Measurements from ENCODE around the gene CALHM3. TPM values are rescaled to one million over a fixed set of nuclear protein-coding genes. Genes with fewer than 3 reads are reported as not detected.
A peak's percentile ranks its signal among the peaks of the same experiment; 100 is the strongest.

CALHM3 gene
- total and polyA plus RNA-seq, 7 experiments from 2014 or later: not detected

DNA sequence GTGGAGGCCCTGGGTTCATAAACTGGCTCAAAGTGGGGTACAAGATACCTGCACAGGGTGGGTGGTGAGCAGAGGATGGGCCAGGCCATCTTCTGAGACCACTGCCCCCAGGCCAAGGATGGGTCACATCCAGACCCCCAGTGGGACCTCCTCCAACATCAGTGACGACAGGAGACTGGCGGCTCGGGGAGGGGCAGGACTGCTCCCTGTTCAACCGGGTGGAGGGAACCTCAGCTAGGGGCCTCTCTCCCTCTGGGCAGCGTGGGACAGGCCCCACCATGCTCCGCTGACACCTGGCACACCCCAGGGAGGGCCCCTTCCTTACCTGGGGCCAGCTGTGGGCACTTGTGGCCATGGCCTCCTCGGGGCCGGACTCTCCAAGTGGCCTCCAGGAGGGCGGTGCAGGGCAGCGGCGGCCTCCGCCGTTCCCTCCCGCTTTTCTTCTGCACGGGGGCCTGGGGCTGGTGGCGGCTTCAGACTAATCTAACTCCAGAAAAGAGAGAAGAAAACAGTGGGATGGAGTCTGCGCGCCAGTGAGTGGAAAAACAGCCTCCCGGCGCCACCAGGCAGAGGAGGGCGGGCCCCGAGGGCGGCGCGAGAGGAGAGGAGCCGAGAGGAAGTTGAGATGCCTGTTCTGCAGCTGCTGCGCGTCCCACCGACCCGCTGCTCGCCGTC is 27.1 kb downstream of the CALHM3 start, which contains the start of gene CALHM2:
Gene CALHM2 (minus strand): TSS at position 540 of the 675 bp plus-strand sequence. CDS start 2,429 bp downstream, outside the sequence.
- POLR2A ChIA-PET: interaction anchor here (1.2 to 2.5 kb wide), 3 partner anchors 8 to 38 kb away, joined by 3 to 12 read pairs (median 5); no protein-coding TSS in a partner anchor
- H3K4me1 Mint-ChIP-seq: peaks cover 27 to 56% (median 47%) of the 10 kb centered on the region in 7 donors

GRCh38 chr10:103451091-103451813 is 27.8 kb downstream of the CALHM3 start:
- DNase-seq (peak in 7 of 9 donors; percentile 31 to 46 (median 44)), ATAC-seq (peak; percentile 71)
- no peaks in the 10 kb centered on the region for H3K27me3 Mint-ChIP-seq
- H3K36me3 Mint-ChIP-seq: peaks cover 0 to 30% (median 8%) of the 10 kb centered on the region in 5 donors
- CTCF ChIA-PET: interaction anchor here (0.7 to 1.0 kb wide), 3 partner anchors 18 to 32 kb away, joined by 3 read pairs; partner anchors contain the start of gene CALHM3
- Histone ChIP-seq H3K36me3 (ENCODE audit: control insufficient read depth in 2 of 3, insufficient read depth in 3 of 3, low read length in 3 of 3) (peaks cover 0 to 29% (median 0%) of the 10 kb centered on the region in 3 experiments), H3K4me3 (ENCODE audit: low read length) (peak overlapping the region; percentile 77), H3K27me3 (ENCODE audit: control insufficient read depth in 2 of 2, insufficient read depth in 2 of 2, low read length in 2 of 2) (no peaks in the 10 kb centered on the region), H3K4me1 (ENCODE audit: control insufficient read depth in 2 of 2, insufficient read depth in 2 of 2, low read length in 2 of 2) (peaks cover 18 to 34% of the 10 kb centered on the region in 2 donors), H3K27ac (ENCODE audit: low read depth, low read length) (peak overlapping the region; percentile 63), H3K9me3 (ENCODE audit: control insufficient read depth in 2 of 3, low read length in 3 of 3) (no peaks in the 10 kb centered on the region)
- H3K9me3 Mint-ChIP-seq: peaks cover 0 to 1% (median 0%) of the 10 kb centered on the region in 11 donors
- H3K4me3 Mint-ChIP-seq: peak overlapping the region; percentile 82 to 97 (median 90)
- intact Hi-C loops (cut with micrococcal nuclease): loop anchor here (1.0 to 5.0 kb wide), 3 partner anchors 20 to 34 kb away; no protein-coding TSS in a partner anchor
- peaks cover 27 to 56% (median 47%) of the 10 kb centered on the region in 7 donors for H3K4me1 Mint-ChIP-seq
- POLR2A ChIA-PET: interaction anchor here (0.6 to 2.5 kb wide), 5 partner anchors 9 to 672 kb away, joined by 3 to 12 read pairs (median 3); no protein-coding TSS in a partner anchor
- H3K27ac Mint-ChIP-seq: peak overlapping the region; percentile 71 to 96 (median 79)

More for the DNA sequence above, 27.1 kb downstream of the CALHM3 start, which contains the start of gene CALHM2:
- Mint-ChIP-seq H3K36me3 (peaks cover 0 to 30% (median 8%) of the 10 kb centered on the region in 5 donors), H3K27ac (peak within 1 kb of the TSS; percentile 51 to 96 (median 79)), H3K4me3 (peak within 1 kb of the TSS; percentile 82 to 97 (median 90)), H3K27me3 (no peaks in the 10 kb centered on the region), H3K9me3 (peaks cover 0 to 1% (median 0%) of the 10 kb centered on the region in 11 donors)
- ATAC-seq: peak; percentile 79
- Histone ChIP-seq H3K36me3 (ENCODE audit: control insufficient read depth in 2 of 3, insufficient read depth in 3 of 3, low read length in 3 of 3) (peaks cover 0 to 22% (median 0%) of the 10 kb centered on the region in 3 experiments), H3K27me3 (ENCODE audit: control insufficient read depth in 2 of 2, insufficient read depth in 2 of 2, low read length in 2 of 2) (no peaks in the 10 kb centered on the region), H3K4me1 (ENCODE audit: control insufficient read depth in 2 of 2, insufficient read depth in 2 of 2, low read length in 2 of 2) (peaks cover 18 to 34% of the 10 kb centered on the region in 2 donors), H3K9me3 (ENCODE audit: control insufficient read depth in 2 of 3, low read length in 3 of 3) (no peaks in the 10 kb centered on the region), H3K4me3 (ENCODE audit: low read length) (peak within 1 kb of the TSS; percentile 77), H3K27ac (ENCODE audit: low read depth, low read length) (peak within 1 kb of the TSS; percentile 63)
- CTCF ChIA-PET: interaction anchor here (0.9 to 1.1 kb wide), 3 partner anchors 27 to 36 kb away, joined by 3 to 7 read pairs (median 3); partner anchors contain the start of gene CALHM3
- DNase-seq: peak; percentile 24 to 72 (median 43)
- intact Hi-C loops (cut with micrococcal nuclease): loop anchor here (1.0 to 5.0 kb wide), 4 partner anchors 19 to 35 kb away; no protein-coding TSS in a partner anchor

DNA sequence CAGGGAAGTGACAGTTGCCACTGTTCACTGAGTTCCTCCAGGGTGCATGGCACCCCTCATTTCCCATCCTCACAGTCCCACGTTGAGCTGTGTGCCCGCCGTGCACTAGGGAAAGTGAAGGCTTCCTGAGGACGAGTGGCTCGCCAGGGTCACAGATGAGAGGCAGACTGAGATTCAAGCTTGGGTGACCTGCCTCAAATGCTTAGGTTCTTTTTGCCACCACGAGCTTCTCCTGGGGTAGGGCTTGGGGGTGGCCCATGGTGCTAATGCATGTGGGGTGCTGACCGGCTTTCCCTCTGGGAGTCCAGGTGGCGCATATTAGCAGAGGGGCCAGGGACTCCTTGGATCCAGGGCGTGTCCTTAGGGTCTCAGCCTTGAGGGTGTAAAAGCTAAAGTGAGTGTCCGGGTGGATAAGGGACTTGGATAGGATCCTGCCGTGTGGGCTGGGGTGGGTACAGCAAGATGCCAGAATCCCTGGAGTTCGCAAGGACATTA is 28.8 kb downstream of the CALHM3 start:
- intact Hi-C loops (cut with micrococcal nuclease): loop anchor here in 1 of 2 donors (5.0 kb wide), 1 partner anchor 33 kb away; no protein-coding TSS in a partner anchor

GRCh38 chr10:103449208-103450144 is 29.6 kb downstream of the CALHM3 start:
- Mint-ChIP-seq H3K27me3 (no peaks in the 10 kb centered on the region), H3K4me1 (peaks cover 27 to 64% (median 47%) of the 10 kb centered on the region in 7 donors), H3K27ac (peak overlapping the region; percentile 52 to 93 (median 74)), H3K9me3 (peaks cover 0 to 1% (median 0%) of the 10 kb centered on the region in 11 donors), H3K4me3 (peak overlapping the region in 9 of 10 donors; percentile 12 to 97 (median 85)), H3K36me3 (peaks cover 4 to 37% (median 8%) of the 10 kb centered on the region in 5 donors)
- H3K4me1 ChIP-seq (ENCODE audit: control insufficient read depth in 2 of 2, insufficient read depth in 2 of 2, low read length in 2 of 2): peaks cover 18 to 34% of the 10 kb centered on the region in 2 donors
- CTCF ChIA-PET: no interaction called here
- intact Hi-C loops (cut with micrococcal nuclease): loop anchor here in 1 of 2 donors (5.0 kb wide), 1 partner anchor 32 kb away; no protein-coding TSS in a partner anchor
- no peaks in the 10 kb centered on the region for H3K9me3 ChIP-seq (ENCODE audit: control insufficient read depth in 2 of 3, low read length in 3 of 3)
- H3K27ac ChIP-seq (ENCODE audit: low read depth, low read length): peak overlapping the region; percentile 9
- peaks cover 0 to 47% (median 8%) of the 10 kb centered on the region in 3 experiments for H3K36me3 ChIP-seq (ENCODE audit: control insufficient read depth in 2 of 3, insufficient read depth in 3 of 3, low read length in 3 of 3)
- ATAC-seq (no peak), DNase-seq (no peak)
- H3K4me3 ChIP-seq (ENCODE audit: low read length): no peak overlapping the region
- POLR2A ChIA-PET: no interaction called here
- no peaks in the 10 kb centered on the region for H3K27me3 ChIP-seq (ENCODE audit: control insufficient read depth in 2 of 2, insufficient read depth in 2 of 2, low read length in 2 of 2)

More for the DNA sequence above, 28.8 kb downstream of the CALHM3 start:
- Histone ChIP-seq H3K27me3 (ENCODE audit: control insufficient read depth in 2 of 2, insufficient read depth in 2 of 2, low read length in 2 of 2) (no peaks in the 10 kb centered on the region), H3K9me3 (ENCODE audit: control insufficient read depth in 2 of 3, low read length in 3 of 3) (no peaks in the 10 kb centered on the region), H3K36me3 (ENCODE audit: control insufficient read depth in 2 of 3, insufficient read depth in 3 of 3, low read length in 3 of 3) (peaks cover 0 to 39% (median 3%) of the 10 kb centered on the region in 3 experiments), H3K4me1 (ENCODE audit: control insufficient read depth in 2 of 2, insufficient read depth in 2 of 2, low read length in 2 of 2) (peaks cover 18 to 34% of the 10 kb centered on the region in 2 donors), H3K4me3 (ENCODE audit: low read length) (peak overlapping the region; percentile 77), H3K27ac (ENCODE audit: low read depth, low read length) (peak overlapping the region; percentile 63)
- Mint-ChIP-seq H3K27ac (peak overlapping the region in 7 of 9 donors; percentile 51 to 93 (median 79)), H3K4me1 (peaks cover 27 to 60% (median 47%) of the 10 kb centered on the region in 7 donors), H3K27me3 (no peaks in the 10 kb centered on the region), H3K9me3 (peaks cover 0 to 1% (median 0%) of the 10 kb centered on the region in 11 donors), H3K4me3 (peak overlapping the region in 8 of 10 donors; percentile 53 to 97 (median 85)), H3K36me3 (peaks cover 0 to 30% (median 8%) of the 10 kb centered on the region in 5 donors)
- DNase-seq (no peak), ATAC-seq (no peak)
- ChIA-PET CTCF (no interaction called here), POLR2A (interaction anchor here (1.3 kb wide), 1 partner anchor 16 kb away, joined by 3 read pairs; no protein-coding TSS in a partner anchor)

DNA sequence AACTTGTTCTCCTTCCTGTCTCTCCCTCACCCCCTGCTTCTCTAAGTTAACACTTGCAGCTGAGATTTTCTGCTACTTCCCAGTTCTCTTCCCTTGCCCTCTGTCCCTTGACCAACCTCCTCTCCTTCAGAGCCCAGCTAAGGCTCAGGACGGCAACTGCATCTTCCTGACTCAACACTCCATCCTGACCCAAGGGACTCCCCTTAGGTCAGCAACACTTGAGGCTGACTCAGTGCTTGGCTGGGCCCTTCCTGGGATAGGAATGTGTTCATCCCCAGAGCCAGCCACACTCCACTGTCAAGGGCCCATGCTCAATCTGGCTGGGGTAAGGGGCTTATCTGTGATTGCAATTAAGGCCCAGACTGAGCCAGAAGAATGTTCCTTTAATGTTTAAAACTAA is 30.3 kb downstream of the CALHM3 start:
- Mint-ChIP-seq H3K27me3 (no peaks in the 10 kb centered on the region), H3K27ac (peak overlapping the region; percentile 41 to 93 (median 74)), H3K36me3 (peaks cover 4 to 37% (median 9%) of the 10 kb centered on the region in 5 donors), H3K4me3 (peak overlapping the region in 5 of 10 donors; percentile 3 to 97 (median 79)), H3K9me3 (peaks cover 0 to 1% (median 0%) of the 10 kb centered on the region in 11 donors), H3K4me1 (peaks cover 27 to 61% (median 45%) of the 10 kb centered on the region in 7 donors)
- no peak for DNase-seq
- peaks cover 0 to 54% (median 8%) of the 10 kb centered on the region in 3 experiments for H3K36me3 ChIP-seq (ENCODE audit: control insufficient read depth in 2 of 3, insufficient read depth in 3 of 3, low read length in 3 of 3)
- no peaks in the 10 kb centered on the region for H3K9me3 ChIP-seq (ENCODE audit: control insufficient read depth in 2 of 3, low read length in 3 of 3)
- H3K4me1 ChIP-seq (ENCODE audit: control insufficient read depth in 2 of 2, insufficient read depth in 2 of 2, low read length in 2 of 2): peaks cover 18 to 30% of the 10 kb centered on the region in 2 donors
- intact Hi-C loops (cut with micrococcal nuclease): no loop called here
- POLR2A ChIA-PET: no interaction called here
- H3K27ac ChIP-seq (ENCODE audit: low read depth, low read length): peak overlapping the region; percentile 9
- CTCF ChIA-PET: no interaction called here
- no peak overlapping the region for H3K4me3 ChIP-seq (ENCODE audit: low read length)
- H3K27me3 ChIP-seq (ENCODE audit: control insufficient read depth in 2 of 2, insufficient read depth in 2 of 2, low read length in 2 of 2): no peaks in the 10 kb centered on the region
- ATAC-seq: no peak

All from naive thymus-derived CD4-positive, alpha-beta T cell (primary cell).